ENCODE results near the gene TMEM167B. TPM values are rescaled to one million over a fixed set of nuclear protein-coding genes. Genes with fewer than 3 reads are reported as not detected.
A peak's percentile ranks its signal among the peaks of the same experiment; 100 is the strongest.

The TMEM167B gene
- total and polyA plus RNA-seq, 4 donors, result 5.4 to 15.4 (median 13.2) TPM

GRCh38 chr1:109135940-109136339 lies 45.4 kb downstream of the TMEM167B start (continued):
- no peak for TF ChIP-seq FOXA1 (IDR thresholded peaks at IDR 0.05)

DNA sequence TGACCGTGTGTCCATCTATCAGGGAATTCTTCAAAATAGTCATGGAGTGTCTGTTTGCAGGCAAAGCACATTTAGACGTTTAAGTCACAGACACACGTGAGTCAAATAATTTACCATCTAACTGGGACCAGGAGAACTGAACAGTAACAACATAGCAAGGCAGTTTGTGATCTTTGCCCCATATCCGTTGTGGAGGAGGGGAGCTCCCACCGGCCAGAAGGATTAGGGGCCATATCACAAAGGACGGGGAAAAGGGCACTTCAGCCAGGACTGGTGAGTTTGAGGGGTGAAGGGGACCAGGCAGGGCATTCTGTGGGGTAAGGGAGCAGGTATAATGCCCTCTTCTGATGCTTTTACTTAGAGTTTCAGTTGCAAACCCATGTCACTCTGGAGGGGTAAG lies 46.2 kb downstream of the TMEM167B start:
- no peak for TF ChIP-seq FOXA1 (IDR thresholded peaks at IDR 0.05)
- TF ChIP-seq RAD21 (IDR thresholded peaks at IDR 0.05), result no peak
- no peak for TF ChIP-seq SP1 (IDR thresholded peaks at IDR 0.05)
- TF ChIP-seq ATF3 (IDR thresholded peaks at IDR 0.05), result no peak
- no peak for TF ChIP-seq HNF4A (conservative IDR thresholded peaks at IDR 0.05)
- no peak for TF ChIP-seq GABPA (IDR thresholded peaks at IDR 0.05 in 1 of 2, conservative IDR thresholded peaks at IDR 0.05 in 1 of 2)
- TF ChIP-seq MAX (IDR thresholded peaks at IDR 0.05), result no peak
- TF ChIP-seq, protein P1, sequence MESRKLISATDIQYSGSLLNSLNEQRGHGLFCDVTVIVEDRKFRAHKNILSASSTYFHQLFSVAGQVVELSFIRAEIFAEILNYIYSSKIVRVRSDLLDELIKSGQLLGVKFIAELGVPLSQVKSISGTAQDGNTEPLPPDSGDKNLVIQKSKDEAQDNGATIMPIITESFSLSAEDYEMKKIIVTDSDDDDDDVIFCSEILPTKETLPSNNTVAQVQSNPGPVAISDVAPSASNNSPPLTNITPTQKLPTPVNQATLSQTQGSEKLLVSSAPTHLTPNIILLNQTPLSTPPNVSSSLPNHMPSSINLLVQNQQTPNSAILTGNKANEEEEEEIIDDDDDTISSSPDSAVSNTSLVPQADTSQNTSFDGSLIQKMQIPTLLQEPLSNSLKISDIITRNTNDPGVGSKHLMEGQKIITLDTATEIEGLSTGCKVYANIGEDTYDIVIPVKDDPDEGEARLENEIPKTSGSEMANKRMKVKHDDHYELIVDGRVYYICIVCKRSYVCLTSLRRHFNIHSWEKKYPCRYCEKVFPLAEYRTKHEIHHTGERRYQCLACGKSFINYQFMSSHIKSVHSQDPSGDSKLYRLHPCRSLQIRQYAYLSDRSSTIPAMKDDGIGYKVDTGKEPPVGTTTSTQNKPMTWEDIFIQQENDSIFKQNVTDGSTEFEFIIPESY (IDR thresholded peaks at IDR 0.05), result no peak
- TF ChIP-seq JUND (IDR thresholded peaks at IDR 0.05), result no peak
- no peak for TF ChIP-seq EGR1 (IDR thresholded peaks at IDR 0.05; ENCODE audit: low read depth in 2 of 2)
- no peak for TF ChIP-seq RXRA (IDR thresholded peaks at IDR 0.05)
- no peak for TF ChIP-seq FOXA2 (IDR thresholded peaks at IDR 0.05)
- no peak for TF ChIP-seq HNF4G (IDR thresholded peaks at IDR 0.05)
- TF ChIP-seq REST (IDR thresholded peaks at IDR 0.05), result no peak
- no peak for TF ChIP-seq CTCF (IDR thresholded peaks at IDR 0.05; ENCODE audit: low read depth, low read length, missing input control)
- TF ChIP-seq YY1 (IDR thresholded peaks at IDR 0.05), result no peak
- TF ChIP-seq TAF1 (conservative IDR thresholded peaks at IDR 0.05), result no peak
- TF ChIP-seq NR2F2 (IDR thresholded peaks at IDR 0.05), result no peak
- Histone ChIP-seq H3K36me3 (ENCODE audit: control insufficient read depth in 4 of 4, insufficient read depth in 3 of 4, low read depth in 1 of 4, low read length in 3 of 4) (no peaks in the 10 kb centered on the region), H3K27ac (ENCODE audit: low read depth in 1 of 2, low read length in 2 of 2) (no peak overlapping the region), H3K9ac (ENCODE audit: low read depth in 1 of 2, low read length in 2 of 2) (no peak overlapping the region), H3K4me3 (ENCODE audit: low read depth in 1 of 3, low read length in 3 of 3) (no peak overlapping the region), H3K27me3 (ENCODE audit: control insufficient read depth in 4 of 4, insufficient read depth in 4 of 4, low read length in 3 of 4) (no peaks in the 10 kb centered on the region), H3K9me3 (ENCODE audit: control insufficient read depth in 4 of 4, low read length in 3 of 4) (no peaks in the 10 kb centered on the region), H3K4me1 (ENCODE audit: control insufficient read depth in 4 of 4, insufficient read depth in 4 of 4, low read length in 3 of 4) (peaks cover 8 to 16% (median 14%) of the 10 kb centered on the region in 4 donors)
- DNase-seq (ENCODE audit: low spot score), result peak; percentile 42
- WGBS, result 74% methylated on average over 6 of the region's 6 CpGs

All from liver (tissue), 9 donors.